Neural cell (in vitro differentiated cells): ENCODE measurements around the gene MYMK.

Source experiments
- EP300 ChIP-seq: fragments of 450-650 bp; conservative IDR thresholded peaks from 2 replicates; pipeline ENCODE4 v1.6.1; 2014; ENCODE audit warnings: antibody characterized with exemption, mild to moderate bottlenecking, moderate library complexity; ENCODE audit not compliant: poor library complexity, severe bottlenecking
- EZH2 ChIP-seq: fragments of 200-600, 300-800 bp; shearing (Covaris generic), sonication (generic); IDR thresholded peaks from 2 replicates; pipeline ENCODE4 v1.6.1; 2014; ENCODE audit warnings: antibody characterized with exemption, low read length, borderline replicate concordance, mild to moderate bottlenecking; ENCODE audit not compliant: insufficient read depth, poor library complexity, severe bottlenecking
- MXI1 ChIP-seq: fragments of 450-650 bp; conservative IDR thresholded peaks from 2 replicates; pipeline ENCODE4 v1.6.1; 2014; ENCODE audit warnings: antibody characterized with exemption, mild to moderate bottlenecking; ENCODE audit not compliant: poor library complexity, severe bottlenecking
- POLR2AphosphoS5 ChIP-seq: IDR thresholded peaks from 2 replicates; pipeline ENCODE4 v1.6.1; 2012
- SMC3 ChIP-seq: fragments of 450-650 bp; conservative IDR thresholded peaks from 2 replicates; pipeline ENCODE4 v1.6.1; 2014; ENCODE audit warnings: antibody characterized with exemption, mild to moderate bottlenecking, moderate library complexity; ENCODE audit not compliant: poor library complexity
- TAF1 ChIP-seq: IDR thresholded peaks from 2 replicates; pipeline ENCODE4 v1.6.1; 2012; ENCODE audit warnings: low read depth
- TF ChIP-seq, protein P1 (sequence below): fragments of 450-650 bp; IDR thresholded peaks from 2 replicates; pipeline ENCODE4 v1.5.1; 2014; ENCODE audit warnings: antibody characterized with exemption, mild to moderate bottlenecking, moderate library complexity; ENCODE audit not compliant: poor library complexity, severe bottlenecking
- TF ChIP-seq, protein P2 (sequence below): IDR thresholded peaks from 2 replicates; pipeline ENCODE4 v1.6.1; 2012; ENCODE audit warnings: borderline replicate concordance

DNA sequence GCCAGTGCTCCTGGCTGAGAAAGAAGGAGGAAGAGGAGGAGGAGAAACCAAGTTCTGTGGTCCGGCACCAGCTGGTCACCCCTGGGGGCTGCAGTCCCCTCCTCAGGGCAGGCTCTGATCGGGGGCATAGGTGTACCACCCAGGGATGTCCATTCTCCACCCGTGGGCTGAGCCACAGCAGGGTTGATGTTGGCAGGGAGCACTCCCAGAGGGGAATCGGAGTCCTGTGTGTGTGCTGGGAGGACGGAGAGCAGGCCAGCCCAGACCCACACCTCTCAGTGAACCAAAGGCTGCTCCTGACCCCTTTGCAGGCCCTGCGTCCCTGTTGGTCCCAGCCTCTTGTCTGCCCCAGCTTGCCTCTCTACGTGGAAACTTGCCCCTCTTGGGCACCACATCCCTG, 5.1 kb upstream of the MYMK start:
- TF ChIP-seq, protein P1, sequence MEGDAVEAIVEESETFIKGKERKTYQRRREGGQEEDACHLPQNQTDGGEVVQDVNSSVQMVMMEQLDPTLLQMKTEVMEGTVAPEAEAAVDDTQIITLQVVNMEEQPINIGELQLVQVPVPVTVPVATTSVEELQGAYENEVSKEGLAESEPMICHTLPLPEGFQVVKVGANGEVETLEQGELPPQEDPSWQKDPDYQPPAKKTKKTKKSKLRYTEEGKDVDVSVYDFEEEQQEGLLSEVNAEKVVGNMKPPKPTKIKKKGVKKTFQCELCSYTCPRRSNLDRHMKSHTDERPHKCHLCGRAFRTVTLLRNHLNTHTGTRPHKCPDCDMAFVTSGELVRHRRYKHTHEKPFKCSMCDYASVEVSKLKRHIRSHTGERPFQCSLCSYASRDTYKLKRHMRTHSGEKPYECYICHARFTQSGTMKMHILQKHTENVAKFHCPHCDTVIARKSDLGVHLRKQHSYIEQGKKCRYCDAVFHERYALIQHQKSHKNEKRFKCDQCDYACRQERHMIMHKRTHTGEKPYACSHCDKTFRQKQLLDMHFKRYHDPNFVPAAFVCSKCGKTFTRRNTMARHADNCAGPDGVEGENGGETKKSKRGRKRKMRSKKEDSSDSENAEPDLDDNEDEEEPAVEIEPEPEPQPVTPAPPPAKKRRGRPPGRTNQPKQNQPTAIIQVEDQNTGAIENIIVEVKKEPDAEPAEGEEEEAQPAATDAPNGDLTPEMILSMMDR, result no peak
- TF ChIP-seq SMC3 (no peak), MXI1 (no peak), POLR2AphosphoS5 (no peak), EZH2 (no peak), EP300 (no peak), TAF1 (no peak)
- TF ChIP-seq, protein P2, sequence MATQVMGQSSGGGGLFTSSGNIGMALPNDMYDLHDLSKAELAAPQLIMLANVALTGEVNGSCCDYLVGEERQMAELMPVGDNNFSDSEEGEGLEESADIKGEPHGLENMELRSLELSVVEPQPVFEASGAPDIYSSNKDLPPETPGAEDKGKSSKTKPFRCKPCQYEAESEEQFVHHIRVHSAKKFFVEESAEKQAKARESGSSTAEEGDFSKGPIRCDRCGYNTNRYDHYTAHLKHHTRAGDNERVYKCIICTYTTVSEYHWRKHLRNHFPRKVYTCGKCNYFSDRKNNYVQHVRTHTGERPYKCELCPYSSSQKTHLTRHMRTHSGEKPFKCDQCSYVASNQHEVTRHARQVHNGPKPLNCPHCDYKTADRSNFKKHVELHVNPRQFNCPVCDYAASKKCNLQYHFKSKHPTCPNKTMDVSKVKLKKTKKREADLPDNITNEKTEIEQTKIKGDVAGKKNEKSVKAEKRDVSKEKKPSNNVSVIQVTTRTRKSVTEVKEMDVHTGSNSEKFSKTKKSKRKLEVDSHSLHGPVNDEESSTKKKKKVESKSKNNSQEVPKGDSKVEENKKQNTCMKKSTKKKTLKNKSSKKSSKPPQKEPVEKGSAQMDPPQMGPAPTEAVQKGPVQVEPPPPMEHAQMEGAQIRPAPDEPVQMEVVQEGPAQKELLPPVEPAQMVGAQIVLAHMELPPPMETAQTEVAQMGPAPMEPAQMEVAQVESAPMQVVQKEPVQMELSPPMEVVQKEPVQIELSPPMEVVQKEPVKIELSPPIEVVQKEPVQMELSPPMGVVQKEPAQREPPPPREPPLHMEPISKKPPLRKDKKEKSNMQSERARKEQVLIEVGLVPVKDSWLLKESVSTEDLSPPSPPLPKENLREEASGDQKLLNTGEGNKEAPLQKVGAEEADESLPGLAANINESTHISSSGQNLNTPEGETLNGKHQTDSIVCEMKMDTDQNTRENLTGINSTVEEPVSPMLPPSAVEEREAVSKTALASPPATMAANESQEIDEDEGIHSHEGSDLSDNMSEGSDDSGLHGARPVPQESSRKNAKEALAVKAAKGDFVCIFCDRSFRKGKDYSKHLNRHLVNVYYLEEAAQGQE, result no peak
